Panc1 (cell line): Measurements from ENCODE around the gene HEATR5B. TPM values are rescaled to one million over a fixed set of nuclear protein-coding genes. Genes with fewer than 3 reads are reported as not detected.

ENCODE experiments used
- ATAC-seq: fragments of 200-7000 bp; cut with Tn5 transposase; 2 replicates; pipeline ENCODE4 v1.9.1; 2020; ENCODE audit warnings: mild to moderate bottlenecking, moderate library complexity
- BruUV-seq: library from RNA; stranded (reverse); fragments of 400-500 nt; replicated peaks from 2 replicates; lab custom pipeline; 2021; lab: Mats Ljungman, UMichigan
- CTCF ChIA-PET: fragments of 300-600 bp; sonication (Branson Sonifier 250); formaldehyde crosslinking; loops from one replicate; lab custom pipeline; 2022; ENCODE audit warnings: antibody characterized with exemption; lab: Charles Lee
- POLR2A ChIA-PET: fragments of 300-600 bp; sonication (Branson Sonifier 250); formaldehyde crosslinking; loops from one replicate; lab custom pipeline; 2022; ENCODE audit warnings: antibody characterized with exemption; lab: Charles Lee
- DNase-seq: peaks from one replicate; pipeline ENCODE4 v3.0.0-alpha.2; 2010; ENCODE audit warnings: low read depth, low spot score
- H3K27ac ChIP-seq: 2 replicates; pipeline ENCODE4 v1.5.1; 2011; ENCODE audit warnings: mild to moderate bottlenecking, low read length, inconsistent platforms
- H3K27me3 ChIP-seq: fragments of 200-500 bp; sonication (Bioruptor generic); 2 replicates; pipeline ENCODE4 v1.6.0; 2014; ENCODE audit warnings: low read length, inconsistent platforms; ENCODE audit not compliant: control insufficient read depth, insufficient read depth
- H3K36me3 ChIP-seq: fragments of 200-500 bp; sonication (Bioruptor generic); 2 replicates; pipeline ENCODE4 v1.5.1; 2014; ENCODE audit warnings: inconsistent platforms, mild to moderate bottlenecking, low read length, moderate library complexity; ENCODE audit not compliant: control insufficient read depth, insufficient read depth
- H3K4me1 ChIP-seq: 2 replicates; pipeline ENCODE4 v1.5.1; 2011; ENCODE audit warnings: inconsistent platforms, mild to moderate bottlenecking, low read length, moderate library complexity; ENCODE audit not compliant: control insufficient read depth, insufficient read depth
- H3K4me3 ChIP-seq, 2 experiments: 2 replicates each; pipeline ENCODE4 v1.5.1; 2011 to 2012; ENCODE audit warnings: low read depth in 2 of 2, low read length in 2 of 2, mild to moderate bottlenecking in 2 of 2, inconsistent platforms in 1 of 2, moderate library complexity in 1 of 2
- H3K9me3 ChIP-seq: fragments of 200-500 bp; sonication (Bioruptor generic); 2 replicates; pipeline ENCODE4 v1.5.1; 2014; ENCODE audit warnings: low read depth, mild to moderate bottlenecking, inconsistent platforms, low read length, moderate library complexity; ENCODE audit not compliant: control insufficient read depth, insufficient read depth
- CTCF ChIP-seq: fragments of 450-650 bp; IDR thresholded peaks from 2 replicates; pipeline ENCODE4 v1.5.1; 2017; ENCODE audit warnings: mild to moderate bottlenecking
- POLR2AphosphoS5 ChIP-seq: IDR thresholded peaks from 2 replicates; pipeline ENCODE4 v1.6.1; 2012; ENCODE audit warnings: mild to moderate bottlenecking, low read depth, low read length, moderate library complexity
- REST ChIP-seq, 2 experiments: IDR thresholded peaks; 2 replicates each; pipeline ENCODE4 v1.6.1; 2011 to 2012; ENCODE audit warnings: low read depth in 2 of 2, control low read depth in 1 of 2, low read length in 1 of 2, mild to moderate bottlenecking in 1 of 2, moderate library complexity in 1 of 2; ENCODE audit not compliant: insufficient read depth in 1 of 2
- SIN3A ChIP-seq: IDR thresholded peaks from 2 replicates; pipeline ENCODE4 v1.6.1; 2012; ENCODE audit warnings: low read depth, mild to moderate bottlenecking, low read length, moderate library complexity, borderline replicate concordance; ENCODE audit not compliant: insufficient read depth
- TCF7L2 ChIP-seq: IDR thresholded peaks from 2 replicates; pipeline ENCODE4 v1.6.1; 2011; ENCODE audit warnings: mild to moderate bottlenecking, low read depth, low read length, inconsistent platforms
- in situ Hi-C: cut with HindIII; loops from 2 replicates; pipeline ENCODE4 v1.10.0; 2016; ENCODE audit warnings: low sequenced_read_pairs, low pct_unique_long_range_greater_than_20kb
- intact Hi-C: fragments of 100-400 bp; cut with micrococcal nuclease; formaldehyde crosslinking; loops from one replicate; pipeline ENCODE4 v1.10.0; 2022; ENCODE audit not compliant: unreplicated experiment
- total RNA-seq: library from RNA; stranded (reverse); gene quantifications from one replicate; pipeline ENCODE4 v1.2.1, GENCODE V29; 2021; ENCODE audit not compliant: unreplicated experiment

HEATR5B gene
- total RNA-seq, 1 experiment from 2014 or later, result 13.6 TPM

- peak overlapping the region; percentile 85 to 98 for H3K4me3 ChIP-seq
- ChIA-PET CTCF (interaction anchor here (0.6 kb wide), 1 partner anchor 16 kb away, joined by 3 read pairs; no protein-coding TSS in a partner anchor), POLR2A (interaction anchor here (0.6 kb wide), 2 partner anchors 28 to 91 kb away, joined by 3 to 5 read pairs; no protein-coding TSS in a partner anchor)
- TF ChIP-seq POLR2AphosphoS5 (no peak), CTCF (no peak), TCF7L2 (no peak), SIN3A (no peak), REST (IDR thresholded peaks at IDR 0.05; ENCODE audit: insufficient read depth in 1 of 2, low read depth in 2 of 2, low read length in 1 of 2) (no peak)
- in situ Hi-C loops (no loop called here), intact Hi-C loops (no loop called here)
- ATAC-seq, result no peak
- peaks cover 4% of the 10 kb centered on the region; the same call in 1 of the 2 replicates for H3K36me3 ChIP-seq
- no TSS peak for BruUV-seq
- H3K9me3 ChIP-seq, result no peaks in the 10 kb centered on the region
- DNase-seq, result no peak
- no peaks in the 10 kb centered on the region for H3K27me3 ChIP-seq
- peak overlapping the region; percentile 87 for H3K27ac ChIP-seq
- peaks cover 25% of the 10 kb centered on the region for H3K4me1 ChIP-seq
These were observed 116.8 kb downstream of the HEATR5B start for GRCh38 chr2:36967236-36967876.

GRCh38 chr2:36966370-36967235 is 117.6 kb downstream of the HEATR5B start, which contains the start of gene STRN:
STRN (minus strand) TSS chr2:36966536; CDS start chr2:36966463, 73 bp downstream.
- Histone ChIP-seq H3K27ac (peak within 1 kb of the TSS; percentile 87), H3K4me3 (peak within 1 kb of the TSS; percentile 85 to 98), H3K4me1 (peaks cover 25% of the 10 kb centered on the region), H3K9me3 (no peaks in the 10 kb centered on the region), H3K27me3 (no peaks in the 10 kb centered on the region), H3K36me3 (peaks cover 4% of the 10 kb centered on the region; the same call in 1 of the 2 replicates)
- TF ChIP-seq POLR2AphosphoS5 (peak; percentile 77), SIN3A (peak; percentile 51; the same call in 1 of the 2 replicates), REST (IDR thresholded peaks at IDR 0.05; ENCODE audit: insufficient read depth in 1 of 2, low read depth in 2 of 2, low read length in 1 of 2) (0 out of 4 replicates have a peak, but pooled peaks of 1 of the 2 experiments have one; percentile 18), TCF7L2 (no peak), CTCF (no peak)
- BruUV-seq, result no TSS peak
- DNase-seq (peak; percentile 71), ATAC-seq (peak; percentile 97)
- ChIA-PET CTCF (no interaction called here), POLR2A (interaction anchor here (0.5 to 0.6 kb wide), 3 partner anchors 25 to 92 kb away, joined by 3 to 6 read pairs (median 5); no protein-coding TSS in a partner anchor)
- in situ Hi-C loops (no loop called here), intact Hi-C loops (no loop called here)
